HEK293T (cell line): ENCODE results near the gene IFNL4.

Source experiments
- CTCF ChIA-PET: fragments of 350-600 bp; formaldehyde crosslinking; extraction: SDS; loops from one replicate; lab custom pipeline; 2021; ENCODE audit warnings: antibody characterized with exemption, inconsistent platforms; lab: Yijun Ruan, JAX
- POLR2A ChIA-PET: fragments of 350-600 bp; formaldehyde crosslinking; extraction: SDS; loops from one replicate; lab custom pipeline; 2020; ENCODE audit warnings: antibody characterized with exemption, inconsistent platforms; lab: Yijun Ruan, JAX
- DNase-seq: peaks from one replicate; pipeline ENCODE4 v3.0.0; 2012; ENCODE audit warnings: mixed read lengths; ENCODE audit errors: extremely low spot score
- ARNT ChIP-seq: fragments of 450-650 bp; IDR thresholded peaks from 2 replicates; pipeline ENCODE4 v1.6.1; 2017; ENCODE audit warnings: mild to moderate bottlenecking
- BHLHE40 ChIP-seq: fragments of 450-650 bp; IDR thresholded peaks from 2 replicates; pipeline ENCODE4 v1.6.1; 2016; ENCODE audit warnings: mild to moderate bottlenecking, moderate library complexity, borderline replicate concordance
- CTBP1 ChIP-seq: fragments of 450-650 bp; IDR thresholded peaks from 2 replicates; pipeline ENCODE4 v1.6.1; 2016; ENCODE audit warnings: borderline replicate concordance
- ELF4 ChIP-seq: fragments of 450-650 bp; IDR thresholded peaks from 2 replicates; pipeline ENCODE4 v1.6.1; 2017; ENCODE audit warnings: antibody characterized with exemption
- FOXA1 ChIP-seq: fragments of 450-650 bp; IDR thresholded peaks from 2 replicates; pipeline ENCODE4 v1.6.1; 2016; ENCODE audit warnings: mild to moderate bottlenecking
- FOXK2 ChIP-seq: fragments of 450-650 bp; IDR thresholded peaks from 2 replicates; pipeline ENCODE4 v1.6.1; 2016; ENCODE audit warnings: mild to moderate bottlenecking
- FOXM1 ChIP-seq: fragments of 450-650 bp; IDR thresholded peaks from 2 replicates; pipeline ENCODE4 v1.6.1; 2017; ENCODE audit warnings: mild to moderate bottlenecking, borderline replicate concordance
- HDGF ChIP-seq: fragments of 450-650 bp; IDR thresholded peaks from 2 replicates; pipeline ENCODE4 v1.6.1; 2017; ENCODE audit warnings: antibody characterized with exemption, borderline replicate concordance
- L3MBTL2 ChIP-seq: fragments of 450-650 bp; conservative IDR thresholded peaks from 2 replicates; pipeline ENCODE4 v1.6.1; 2016; ENCODE audit warnings: mild to moderate bottlenecking
- LEF1 ChIP-seq: fragments of 450-650 bp; IDR thresholded peaks from 2 replicates; pipeline ENCODE4 v1.6.1; 2017; ENCODE audit warnings: mild to moderate bottlenecking, borderline replicate concordance
- NFRKB ChIP-seq: fragments of 450-650 bp; IDR thresholded peaks from 2 replicates; pipeline ENCODE4 v1.6.1; 2016; ENCODE audit warnings: mild to moderate bottlenecking, moderate library complexity
- SP1 ChIP-seq: fragments of 450-650 bp; IDR thresholded peaks from 2 replicates; pipeline ENCODE4 v1.6.1; 2017
- TARDBP ChIP-seq: fragments of 450-650 bp; IDR thresholded peaks from 2 replicates; pipeline ENCODE4 v1.6.1; 2016
- ZNF384 ChIP-seq: fragments of 450-650 bp; IDR thresholded peaks from 2 replicates; pipeline ENCODE4 v1.6.1; 2016
- TF ChIP-seq, protein P1 (sequence below): fragments of 450-650 bp; IDR thresholded peaks from 2 replicates; pipeline ENCODE4 v1.6.1; 2016

IFNL4 gene

DNA sequence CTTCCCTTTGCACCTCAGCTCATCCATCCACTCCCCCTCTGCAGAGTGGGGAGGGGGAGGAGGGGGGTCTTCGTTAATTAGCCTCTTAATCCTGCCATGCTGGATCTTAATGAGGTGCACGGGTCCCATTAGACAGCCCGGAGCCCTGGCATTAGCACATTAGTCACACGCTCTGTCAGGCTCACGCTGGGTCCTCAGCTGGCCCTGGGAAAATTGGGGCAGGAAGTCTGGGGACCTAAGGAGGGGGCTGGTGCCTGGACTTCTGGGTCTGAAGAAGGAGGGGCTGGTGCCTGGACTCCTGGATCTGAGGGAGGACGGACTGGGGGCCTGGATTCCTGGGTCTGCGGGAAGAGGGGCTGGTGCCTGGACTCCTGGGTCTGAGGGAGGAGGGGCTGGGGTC is 52.3 kb downstream of the IFNL4 start:
- ChIA-PET POLR2A (no interaction called here), CTCF (no interaction called here)
- no peak for DNase-seq
- TF ChIP-seq HDGF (no peak), LEF1 (no peak), FOXM1 (no peak), ELF4 (no peak), ZNF384 (no peak), SP1 (no peak), NFRKB (no peak), CTBP1 (no peak), ARNT (no peak), FOXA1 (no peak), FOXK2 (no peak), BHLHE40 (no peak), L3MBTL2 (no peak), TARDBP (no peak)
- TF ChIP-seq, protein P1, sequence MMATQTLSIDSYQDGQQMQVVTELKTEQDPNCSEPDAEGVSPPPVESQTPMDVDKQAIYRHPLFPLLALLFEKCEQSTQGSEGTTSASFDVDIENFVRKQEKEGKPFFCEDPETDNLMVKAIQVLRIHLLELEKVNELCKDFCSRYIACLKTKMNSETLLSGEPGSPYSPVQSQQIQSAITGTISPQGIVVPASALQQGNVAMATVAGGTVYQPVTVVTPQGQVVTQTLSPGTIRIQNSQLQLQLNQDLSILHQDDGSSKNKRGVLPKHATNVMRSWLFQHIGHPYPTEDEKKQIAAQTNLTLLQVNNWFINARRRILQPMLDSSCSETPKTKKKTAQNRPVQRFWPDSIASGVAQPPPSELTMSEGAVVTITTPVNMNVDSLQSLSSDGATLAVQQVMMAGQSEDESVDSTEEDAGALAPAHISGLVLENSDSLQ = no peak
